ENCODE results near the gene MLYCD.

The MLYCD gene

DNA sequence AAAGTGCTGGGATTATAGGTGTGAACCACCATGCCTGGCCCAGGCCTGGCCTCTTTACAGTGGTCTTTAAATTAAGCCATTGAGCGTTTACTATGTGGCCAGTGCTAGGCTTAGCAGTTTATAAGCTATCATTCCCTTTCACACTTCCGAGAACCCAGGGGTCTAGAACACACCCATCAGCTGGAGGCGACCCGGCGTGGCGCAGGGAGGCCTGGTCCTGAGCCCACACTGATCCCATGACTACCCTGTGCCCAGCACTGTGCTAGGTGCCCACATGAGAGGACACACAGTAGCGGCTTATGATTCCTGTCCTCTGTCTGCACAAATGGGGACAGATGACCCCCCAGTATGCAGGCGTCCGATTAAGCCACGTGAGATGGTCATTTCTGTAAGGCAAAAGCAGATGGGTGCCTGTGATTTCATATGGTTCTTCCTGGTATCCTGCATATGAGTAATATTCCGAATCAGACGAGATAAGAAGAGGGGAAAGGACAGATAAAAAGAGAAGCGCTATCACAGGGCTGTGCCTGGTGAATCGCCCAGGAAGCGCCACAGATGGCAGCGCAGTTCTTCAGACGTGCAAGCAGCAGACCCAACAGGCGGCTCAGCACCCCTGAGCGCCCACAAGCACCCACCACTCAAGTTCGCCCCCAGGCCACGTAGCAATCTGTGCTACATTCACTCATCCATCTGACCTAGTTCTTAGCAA is 59.4 kb downstream of the MLYCD start:
- DNase-seq, result no peak

DNA sequence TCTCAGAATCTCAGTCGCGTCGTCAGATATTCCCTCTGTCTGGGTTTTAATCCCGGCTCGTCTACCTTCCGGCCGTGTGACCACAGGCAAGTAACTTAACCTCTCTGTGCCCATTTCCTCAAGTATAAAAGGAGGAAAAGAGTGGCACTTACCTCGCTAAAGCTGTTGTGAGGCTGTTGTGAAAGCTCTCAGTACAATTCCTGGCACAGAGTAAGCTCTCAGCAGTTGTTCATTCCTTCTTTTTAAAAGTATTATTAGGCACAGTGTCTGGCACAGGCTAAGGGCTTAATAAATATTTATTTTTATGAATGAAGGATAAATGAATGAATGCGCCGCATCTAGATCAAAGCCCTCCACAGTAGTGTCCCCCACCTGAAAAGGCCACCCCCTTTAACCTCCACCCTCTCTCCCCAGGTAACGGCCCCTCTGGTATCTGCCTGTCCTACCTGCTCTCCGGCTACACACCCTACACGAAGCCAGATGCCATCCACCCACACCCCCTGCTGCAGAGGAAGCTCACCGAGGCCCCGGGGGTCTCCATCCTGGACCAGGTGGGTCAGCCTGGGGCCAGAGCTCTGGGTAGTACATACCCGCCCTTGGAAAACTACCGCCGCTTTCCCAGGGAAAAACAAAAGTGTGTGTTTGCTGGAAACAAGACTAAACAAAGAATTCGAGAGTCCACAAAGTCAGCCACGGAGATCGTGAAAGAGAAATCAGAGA is 60.1 kb downstream of the MLYCD start:
- DNase-seq, result no peak

DNA sequence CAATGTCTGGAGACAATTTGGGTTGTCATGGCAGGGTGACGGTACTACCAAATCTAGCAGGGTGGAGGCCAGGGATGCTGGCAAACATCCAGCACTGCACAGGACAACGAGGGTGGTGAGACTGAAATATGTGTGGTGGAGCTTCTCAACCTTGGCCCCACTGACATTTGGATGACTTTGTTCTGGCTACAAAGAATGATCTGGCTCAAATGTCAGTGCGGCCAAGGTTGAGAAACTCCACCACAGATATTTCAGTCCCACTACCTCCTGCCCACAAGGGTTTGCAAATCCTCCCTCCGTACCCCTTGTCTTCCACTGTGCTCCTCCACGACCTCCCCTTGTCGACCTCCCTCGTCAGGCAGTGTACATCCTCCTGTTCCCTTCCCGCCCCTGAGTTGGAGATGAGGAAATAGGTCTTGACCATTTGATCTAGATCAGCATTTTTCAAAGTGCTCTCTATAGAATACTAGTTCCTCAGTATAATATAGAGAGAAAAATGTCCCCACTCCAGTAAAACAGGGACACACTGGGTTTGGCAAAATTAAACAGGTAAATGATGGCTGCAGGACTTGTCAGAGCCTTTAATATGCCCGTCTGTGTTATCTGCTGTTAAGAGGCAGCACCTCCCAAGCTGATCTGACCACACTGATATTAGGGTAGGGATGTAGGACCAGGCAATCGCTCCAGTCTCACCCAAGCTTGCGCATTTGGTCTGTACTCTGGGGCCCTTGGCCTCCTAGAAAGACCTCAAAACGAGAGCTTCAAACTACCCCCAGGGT is 60.9 kb downstream of the MLYCD start:
- DNase-seq, result no peak

DNA sequence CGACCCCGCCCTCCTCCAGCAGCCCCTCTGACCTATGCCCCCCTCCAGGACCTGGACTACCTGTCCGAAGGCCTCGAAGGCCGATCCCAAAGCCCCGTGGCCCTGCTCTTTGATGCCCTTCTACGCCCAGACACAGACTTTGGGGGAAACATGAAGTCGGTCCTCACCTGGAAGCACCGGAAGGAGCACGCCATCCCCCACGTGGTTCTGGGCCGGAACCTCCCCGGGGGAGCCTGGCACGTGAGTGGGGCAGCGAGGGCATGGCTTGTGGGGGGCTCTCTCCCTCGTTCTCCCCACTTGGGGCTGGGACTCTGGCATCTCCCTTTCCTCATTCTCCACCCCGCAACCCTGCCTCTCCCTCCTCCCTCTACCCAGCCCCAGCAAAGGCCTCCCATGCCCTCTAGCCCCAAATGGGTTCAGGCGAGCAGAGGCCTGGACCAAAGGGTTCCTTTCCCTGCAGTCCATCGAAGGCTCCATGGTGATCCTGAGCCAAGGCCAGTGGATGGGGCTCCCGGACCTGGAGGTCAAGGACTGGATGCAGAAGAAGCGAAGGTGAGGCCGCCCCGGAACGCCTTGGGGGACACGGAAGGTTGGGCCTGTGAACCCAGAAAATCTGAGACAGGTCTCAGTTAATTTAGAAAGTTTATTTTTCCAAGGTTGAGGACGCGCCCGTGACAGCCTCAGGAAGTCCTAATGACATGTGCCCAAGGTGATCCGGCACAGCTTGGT is 61.8 kb downstream of the MLYCD start:
- no peak for DNase-seq

DNA sequence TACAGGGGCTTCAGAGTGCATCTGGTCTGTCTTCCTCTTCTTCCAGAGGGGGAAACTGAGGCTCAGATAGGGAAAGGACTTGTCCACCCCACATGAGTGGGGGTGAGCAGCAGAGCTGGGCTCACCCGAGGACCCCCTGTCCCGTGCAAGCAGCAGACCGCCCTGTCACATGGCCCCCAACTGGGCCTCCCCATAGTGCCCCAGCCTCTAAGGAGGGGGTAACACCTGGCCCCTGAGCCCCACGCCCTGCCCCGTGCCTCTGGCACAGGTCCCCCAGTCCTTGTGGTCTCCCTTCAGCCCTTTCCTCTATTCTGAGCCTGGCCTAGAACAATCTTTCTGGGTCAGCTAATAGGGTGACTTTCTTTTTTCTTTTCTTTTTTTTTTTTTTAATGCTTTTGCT is 62.7 kb downstream of the MLYCD start:
- no peak for DNase-seq

DNA sequence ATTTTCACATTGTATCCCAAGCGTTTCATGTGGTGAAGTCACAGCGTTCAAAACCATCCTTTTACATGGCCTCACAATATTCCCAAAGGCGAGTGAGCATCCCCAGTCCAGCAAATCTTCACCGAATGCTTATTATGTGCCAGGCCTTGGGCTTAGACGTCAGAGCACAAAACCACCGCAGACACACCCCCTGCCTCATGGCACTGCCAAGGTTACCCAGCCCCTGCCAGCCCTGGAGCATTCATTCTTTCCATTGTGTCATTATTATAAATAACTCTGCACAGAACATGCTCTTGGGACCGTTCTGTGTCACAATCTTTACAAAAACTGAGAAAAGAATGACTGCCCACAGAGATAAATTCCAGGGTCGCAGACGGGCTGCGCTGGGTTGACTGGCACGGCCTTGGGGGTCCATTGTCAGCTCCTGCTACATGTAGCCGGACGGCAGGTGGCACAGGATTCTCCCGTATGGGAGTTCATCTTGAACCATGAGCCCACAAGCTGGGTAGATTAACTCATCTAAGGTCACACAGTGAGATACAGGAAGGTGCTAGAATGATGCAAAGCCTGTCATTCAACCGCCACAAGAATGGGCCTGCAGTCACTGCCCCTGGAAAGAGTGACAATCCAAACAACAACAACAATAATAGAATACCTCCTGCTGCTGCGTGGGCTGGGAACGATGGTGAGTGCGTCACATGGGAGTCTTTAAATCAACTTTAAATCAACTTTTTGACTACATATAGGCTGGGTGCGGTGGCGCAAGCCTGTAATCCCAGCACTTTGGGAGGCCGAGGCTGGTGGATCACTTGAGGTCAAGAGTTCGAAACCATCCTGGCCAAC is 64.6 kb downstream of the MLYCD start:
- no peak for DNase-seq

DNA sequence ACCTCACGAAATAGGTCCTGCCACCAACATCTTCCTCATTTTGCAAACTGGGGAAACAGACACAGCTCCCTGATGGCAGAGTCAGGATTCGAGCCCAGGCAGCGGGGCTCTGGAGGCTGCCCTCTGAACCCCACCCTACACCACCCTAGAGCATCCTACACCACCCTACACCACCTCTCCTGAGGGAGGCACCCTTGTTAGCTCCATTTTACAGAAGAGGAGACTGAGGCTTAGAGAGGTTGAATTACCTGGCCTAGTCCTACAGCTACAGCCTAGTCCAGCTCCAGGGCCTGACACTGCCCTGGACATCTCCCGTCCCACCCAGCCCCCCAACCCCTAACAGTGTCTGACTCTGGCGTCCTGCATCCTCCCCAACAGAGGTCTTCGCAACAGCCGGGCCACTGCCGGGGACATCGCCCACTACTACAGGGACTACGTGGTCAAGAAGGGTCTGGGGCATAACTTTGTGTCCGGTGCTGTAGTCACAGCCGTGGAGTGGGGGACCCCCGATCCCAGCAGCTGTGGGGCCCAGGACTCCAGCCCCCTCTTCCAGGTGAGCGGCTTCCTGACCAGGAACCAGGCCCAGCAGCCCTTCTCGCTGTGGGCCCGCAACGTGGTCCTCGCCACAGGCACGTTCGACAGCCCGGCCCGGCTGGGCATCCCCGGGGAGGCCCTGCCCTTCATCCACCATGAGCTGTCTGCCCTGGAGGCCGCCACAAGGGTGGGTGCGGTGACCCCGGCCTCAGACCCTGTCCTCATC is 65.9 kb downstream of the MLYCD start:
- no peak for DNase-seq

DNA sequence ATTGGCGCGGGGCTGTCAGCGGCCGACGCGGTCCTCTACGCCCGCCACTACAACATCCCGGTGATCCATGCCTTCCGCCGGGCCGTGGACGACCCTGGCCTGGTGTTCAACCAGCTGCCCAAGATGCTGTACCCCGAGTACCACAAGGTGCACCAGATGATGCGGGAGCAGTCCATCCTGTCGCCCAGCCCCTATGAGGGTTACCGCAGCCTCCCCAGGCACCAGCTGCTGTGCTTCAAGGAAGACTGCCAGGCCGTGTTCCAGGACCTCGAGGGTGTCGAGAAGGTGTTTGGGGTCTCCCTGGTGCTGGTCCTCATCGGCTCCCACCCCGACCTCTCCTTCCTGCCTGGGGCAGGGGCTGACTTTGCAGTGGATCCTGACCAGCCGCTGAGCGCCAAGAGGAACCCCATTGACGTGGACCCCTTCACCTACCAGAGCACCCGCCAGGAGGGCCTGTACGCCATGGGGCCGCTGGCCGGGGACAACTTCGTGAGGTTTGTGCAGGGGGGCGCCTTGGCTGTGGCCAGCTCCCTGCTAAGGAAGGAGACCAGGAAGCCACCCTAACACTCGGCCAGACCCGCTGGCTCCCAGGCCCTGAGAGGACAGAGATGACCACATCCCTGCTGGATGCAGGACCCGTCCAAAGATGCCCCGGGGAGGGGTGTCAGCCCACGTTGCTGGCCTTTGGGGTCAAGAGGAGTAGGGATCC is 66.7 kb downstream of the MLYCD start:
- no peak for DNase-seq

DNA sequence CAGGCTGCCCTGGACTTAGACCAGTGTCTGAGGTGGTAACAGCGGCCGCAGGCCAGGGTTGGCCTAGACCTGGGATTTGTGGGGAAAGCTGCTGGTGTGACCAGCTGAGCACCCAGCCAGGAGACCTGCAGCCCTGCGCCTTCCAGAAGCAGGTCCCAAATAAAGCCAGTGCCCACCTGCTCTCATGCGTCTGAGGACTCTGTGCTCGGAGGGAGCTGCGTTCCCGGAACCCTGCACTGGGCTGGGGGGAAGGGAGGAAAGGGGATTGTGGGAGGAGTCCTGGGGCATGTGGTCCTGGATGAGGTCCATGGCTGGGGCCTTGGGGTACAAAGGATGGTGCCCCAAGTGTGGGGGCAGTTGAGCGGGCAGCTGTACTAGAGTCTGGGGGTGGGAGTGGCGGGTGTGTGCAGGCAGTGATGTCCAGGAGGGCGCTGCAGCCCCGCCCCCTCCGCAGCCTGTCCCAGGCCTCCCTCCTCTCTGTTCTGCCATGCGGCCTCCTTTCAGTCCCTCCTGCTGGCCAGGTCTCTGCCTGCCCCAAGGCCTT is 67.3 kb downstream of the MLYCD start:
- DNase-seq, result no peak

DNA sequence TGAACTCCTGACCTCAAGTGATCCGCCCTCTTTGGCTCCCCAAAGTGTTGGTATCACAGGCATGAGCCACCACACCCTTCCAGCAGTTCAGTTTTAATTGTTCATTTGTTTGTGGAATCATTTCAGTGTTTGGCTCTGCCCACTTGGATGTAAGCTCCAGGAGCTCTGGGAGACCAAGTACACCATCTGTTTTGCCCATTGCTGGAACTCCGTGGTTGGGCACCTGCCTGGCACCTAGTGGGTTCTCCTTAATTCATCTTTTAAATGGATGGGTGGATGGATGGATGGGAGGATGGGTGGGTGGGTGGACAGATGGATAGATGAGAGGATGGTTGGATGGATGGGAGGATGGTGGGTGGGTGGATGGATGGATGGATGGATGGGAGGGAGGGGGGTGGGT is 68.2 kb downstream of the MLYCD start:
- DNase-seq, result no peak

DNA sequence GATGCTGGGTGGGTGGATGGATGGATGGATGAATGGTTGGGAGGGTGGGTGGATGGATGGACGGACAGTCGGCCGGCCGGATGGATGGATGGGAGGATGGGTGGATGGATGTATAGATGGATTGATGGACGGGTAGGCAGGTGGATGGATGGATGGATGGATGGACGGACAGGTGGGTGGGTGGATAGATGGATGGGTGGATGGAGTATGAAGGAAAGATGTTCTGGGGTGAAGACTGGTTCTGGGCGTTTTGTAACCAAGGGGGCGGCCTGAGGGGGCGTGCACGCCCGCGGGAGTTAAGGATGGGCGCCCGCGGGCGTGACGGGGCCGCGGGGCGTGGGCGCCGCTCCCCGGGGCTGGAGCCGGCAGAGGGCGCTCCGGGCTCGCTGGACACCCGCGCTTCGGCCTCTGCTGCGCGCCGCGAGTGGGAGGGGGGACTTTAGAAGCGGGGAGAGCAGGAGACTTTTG is 69.0 kb downstream of the MLYCD start, which contains the start of gene NECAB2:
Gene NECAB2, plus strand, starts transcription at position 407 of the 468 bp plus-strand sequence. CDS start 405 bp downstream, outside the sequence.
- DNase-seq, result no peak

DNA sequence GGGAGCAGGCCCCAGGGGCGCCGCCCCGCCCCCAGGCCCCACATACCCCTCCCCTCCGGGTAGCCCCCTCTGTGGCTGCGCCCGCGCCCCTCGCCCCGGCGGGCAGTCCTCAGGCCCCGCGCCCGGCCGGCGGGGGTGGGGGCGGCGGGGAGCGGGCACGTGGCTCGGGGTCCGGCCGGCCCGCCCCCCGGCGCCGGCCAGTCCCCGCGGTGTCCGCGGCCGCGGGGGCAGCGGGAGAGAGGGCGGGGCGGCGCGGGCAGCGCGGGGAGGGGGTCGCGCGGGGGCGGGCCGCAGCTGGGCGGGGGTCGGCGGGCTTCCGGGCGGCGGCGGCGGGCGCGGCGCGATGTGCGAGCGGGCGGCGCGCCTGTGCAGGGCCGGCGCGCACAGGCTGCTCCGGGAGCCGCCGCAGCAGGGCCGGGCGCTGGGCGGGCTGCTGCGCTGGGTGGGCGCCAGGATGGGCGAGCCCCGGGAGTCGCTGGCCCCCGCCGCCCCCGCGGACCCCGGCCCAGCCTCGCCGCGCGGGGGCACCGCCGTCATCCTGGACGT is 69.5 kb downstream of the MLYCD start:
- DNase-seq, result no peak

DNA sequence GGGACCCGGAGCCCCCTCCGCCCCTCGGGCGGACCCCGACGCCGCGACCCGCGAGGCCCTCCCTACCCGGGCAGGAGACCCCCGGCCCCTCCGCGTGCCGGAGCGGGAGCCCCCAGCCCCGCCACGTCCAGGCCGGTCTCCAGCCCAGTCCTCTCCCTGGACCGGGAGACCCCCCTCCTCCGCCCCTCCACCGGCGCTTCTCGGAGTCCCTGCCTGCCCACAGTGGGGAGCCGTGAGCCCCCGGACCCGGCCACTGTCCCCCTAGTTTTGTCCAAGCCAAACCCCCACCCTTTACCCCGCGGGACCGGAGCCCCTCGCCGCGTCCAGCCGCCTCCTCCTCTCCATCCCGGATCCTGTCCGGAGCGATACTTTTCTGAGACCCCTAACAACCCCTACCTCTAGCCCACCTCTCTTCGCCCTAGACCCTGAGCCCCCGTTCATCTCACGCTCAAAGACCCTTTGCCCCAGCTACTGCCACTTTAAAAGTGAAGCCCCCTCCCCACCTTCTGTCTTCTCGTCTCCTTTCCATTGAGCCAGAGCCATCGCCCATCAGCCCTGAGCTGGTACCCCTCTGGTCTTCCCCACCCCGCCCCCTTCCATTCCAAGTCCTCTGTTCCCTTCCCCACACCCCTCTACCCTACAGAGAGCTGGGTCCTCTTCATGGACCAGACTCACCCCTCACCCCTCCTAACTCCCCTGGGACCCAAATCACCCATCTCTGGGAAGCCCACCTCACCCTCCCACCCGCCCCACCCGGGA is 70.2 kb downstream of the MLYCD start:
- no peak for DNase-seq

DNA sequence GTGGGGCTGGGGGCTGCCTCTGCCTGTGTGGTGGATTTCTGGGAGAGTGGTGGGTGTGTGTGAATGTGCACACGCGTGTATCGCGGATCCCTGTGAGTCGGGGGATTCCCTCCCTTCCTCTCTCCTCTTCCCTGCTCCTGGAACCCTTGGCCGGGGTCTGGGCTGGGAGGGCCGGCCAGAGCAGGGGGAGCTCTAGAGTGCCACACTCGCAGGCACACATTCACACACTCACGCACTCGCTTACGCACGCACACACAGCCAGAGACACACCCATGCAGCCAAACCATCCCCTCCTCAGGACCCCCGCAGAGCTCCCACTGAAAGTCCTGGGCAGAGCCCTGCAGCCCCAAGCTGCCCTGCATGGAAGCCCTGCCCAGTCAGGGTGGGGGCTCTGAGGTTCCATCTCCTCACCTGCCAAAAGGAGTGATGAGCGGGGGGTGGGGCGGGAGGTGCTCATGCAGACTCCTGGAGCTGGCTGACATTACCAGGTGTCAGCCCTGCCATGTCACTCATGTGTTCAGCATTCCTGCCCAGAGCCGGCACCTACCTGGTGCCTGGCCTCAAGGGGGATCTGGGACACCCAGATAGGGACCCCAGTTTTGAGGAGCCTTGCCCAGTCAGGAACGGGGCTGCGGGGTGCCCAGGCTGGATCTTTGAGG is 71.0 kb downstream of the MLYCD start:
- no peak for DNase-seq

DNA sequence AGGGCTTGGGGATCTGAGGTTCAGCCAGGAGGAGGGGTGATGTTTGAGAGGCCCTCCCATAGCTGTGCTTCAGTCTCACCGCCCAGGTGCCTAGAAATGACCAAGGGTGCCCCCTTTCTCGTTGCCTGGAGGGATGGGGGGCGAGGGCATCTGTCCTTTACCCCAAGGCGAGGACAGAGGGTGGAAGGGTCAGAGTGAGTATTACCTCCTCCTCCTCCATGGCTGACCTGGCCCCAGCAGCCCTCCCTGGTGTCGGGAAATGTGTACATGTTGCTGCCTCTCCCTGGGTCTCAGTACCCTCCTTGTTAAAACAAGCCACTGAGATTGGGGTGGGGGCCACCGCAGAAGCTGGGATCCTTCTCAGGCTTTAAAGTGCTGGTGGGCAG is 71.5 kb downstream of the MLYCD start:
- no peak for DNase-seq

DNA sequence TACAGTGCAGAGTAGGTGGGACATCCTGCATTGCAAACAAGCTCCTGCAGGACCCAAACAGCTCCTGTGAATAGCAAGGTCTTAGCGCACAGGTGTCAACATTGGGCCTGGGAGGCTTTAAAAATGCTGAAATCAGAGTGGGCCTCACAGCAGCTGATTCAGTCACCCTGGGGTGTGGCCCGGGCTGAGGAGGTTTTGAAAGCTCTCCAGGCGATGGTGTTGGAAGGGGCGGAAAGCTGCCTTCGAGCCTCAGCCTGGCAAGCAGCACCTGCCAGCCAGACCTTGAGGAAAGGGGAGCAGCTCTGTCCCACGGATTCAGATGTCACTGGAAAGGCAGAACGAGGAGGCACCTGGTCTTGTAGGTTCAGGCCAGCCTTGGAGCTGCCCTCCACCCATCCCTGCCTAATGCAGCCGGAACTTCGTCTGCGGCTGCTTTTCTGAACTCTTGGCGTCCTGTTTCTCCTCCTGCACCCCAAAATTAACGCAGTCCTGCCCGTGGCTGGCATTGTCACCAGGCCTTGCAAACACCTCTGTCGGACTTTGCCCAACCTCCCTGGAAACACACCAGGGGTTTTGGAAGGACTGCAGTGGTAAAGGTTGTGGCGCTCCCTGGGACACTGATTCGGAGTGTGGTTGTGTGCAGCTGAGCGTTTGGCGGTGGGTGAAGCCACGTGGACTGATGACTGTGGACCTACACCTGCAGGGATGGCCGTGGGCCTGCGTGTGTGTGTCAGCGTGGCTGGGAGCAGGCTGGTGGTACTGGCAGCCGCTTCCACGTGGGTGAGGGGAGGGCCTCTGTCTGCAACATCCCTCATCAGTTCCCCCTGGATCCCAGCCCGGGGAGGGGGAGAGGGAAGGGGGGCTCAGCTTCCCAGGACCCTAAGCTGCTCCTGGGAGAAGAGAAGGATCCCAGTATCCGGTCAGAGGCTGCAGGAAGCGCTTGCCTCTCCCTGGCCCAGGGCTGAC is 72.5 kb downstream of the MLYCD start:
- no peak for DNase-seq

DNA sequence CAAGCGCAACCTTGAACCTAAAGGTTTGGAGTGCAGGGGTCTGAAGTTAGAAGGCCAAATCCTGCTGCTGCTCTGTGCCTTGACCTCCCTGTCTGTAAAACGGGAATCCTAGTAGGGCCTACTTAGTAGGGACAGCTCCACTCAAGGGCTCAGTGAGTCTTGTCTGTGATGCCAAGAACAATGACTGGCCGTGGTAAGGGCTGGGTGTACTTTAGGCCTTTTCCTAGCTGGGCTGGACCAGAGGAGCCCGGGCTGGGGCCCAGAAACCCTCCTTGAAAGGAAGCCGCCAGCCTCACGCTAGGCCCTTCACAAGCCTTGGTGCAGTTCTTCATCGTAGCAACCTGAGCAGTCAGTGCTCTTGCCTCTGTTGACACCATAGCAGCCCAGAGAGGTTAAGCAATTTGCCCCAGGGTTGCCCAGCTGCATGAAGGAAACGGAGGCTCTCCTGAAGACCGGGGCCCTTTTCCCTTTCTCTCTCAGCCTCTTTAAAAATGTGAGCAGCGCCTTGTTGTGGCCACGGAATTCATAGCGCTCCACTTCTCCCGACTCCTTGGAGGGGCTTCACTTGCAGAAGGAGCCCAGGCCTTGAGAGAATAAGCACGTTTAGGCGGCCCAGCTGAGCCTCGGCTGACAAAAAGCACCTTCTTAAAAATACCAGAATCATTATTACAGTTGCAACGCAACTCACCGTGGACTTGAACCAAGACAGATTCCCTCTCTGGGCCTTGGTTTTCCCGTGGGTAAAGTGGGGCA is 73.5 kb downstream of the MLYCD start:
- DNase-seq, result no peak
